Cerebellar cortex (tissue), 1 donor: ENCODE measurements around the gene FOXC2.
A peak's percentile ranks its signal among the peaks of the same experiment; 100 is the strongest.

Source experiments
- DNase-seq: peaks from one replicate; pipeline ENCODE4 v3.0.0-alpha.2; 2015; ENCODE audit warnings: low spot score

FOXC2 gene

DNA sequence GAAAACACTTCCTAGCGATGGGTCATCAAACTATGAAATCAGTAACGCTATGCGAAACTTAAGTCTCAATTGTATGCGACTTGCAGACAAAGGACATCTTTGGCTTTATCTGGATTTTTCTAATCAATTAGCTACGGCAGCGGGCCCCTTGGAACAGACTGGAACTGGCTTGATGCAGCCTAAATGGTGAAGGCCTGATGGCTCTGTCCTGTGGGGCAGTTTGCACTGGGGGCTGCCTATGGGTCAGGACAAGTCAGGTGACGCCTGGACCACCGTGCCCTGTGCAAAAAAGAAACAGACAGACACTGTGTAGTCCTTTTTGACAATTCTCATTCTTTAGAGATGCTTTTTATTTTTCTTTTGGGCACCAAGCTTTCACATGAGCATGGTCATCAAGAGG lies 33.6 kb upstream of the FOXC2 start:
- no peak for DNase-seq

DNA sequence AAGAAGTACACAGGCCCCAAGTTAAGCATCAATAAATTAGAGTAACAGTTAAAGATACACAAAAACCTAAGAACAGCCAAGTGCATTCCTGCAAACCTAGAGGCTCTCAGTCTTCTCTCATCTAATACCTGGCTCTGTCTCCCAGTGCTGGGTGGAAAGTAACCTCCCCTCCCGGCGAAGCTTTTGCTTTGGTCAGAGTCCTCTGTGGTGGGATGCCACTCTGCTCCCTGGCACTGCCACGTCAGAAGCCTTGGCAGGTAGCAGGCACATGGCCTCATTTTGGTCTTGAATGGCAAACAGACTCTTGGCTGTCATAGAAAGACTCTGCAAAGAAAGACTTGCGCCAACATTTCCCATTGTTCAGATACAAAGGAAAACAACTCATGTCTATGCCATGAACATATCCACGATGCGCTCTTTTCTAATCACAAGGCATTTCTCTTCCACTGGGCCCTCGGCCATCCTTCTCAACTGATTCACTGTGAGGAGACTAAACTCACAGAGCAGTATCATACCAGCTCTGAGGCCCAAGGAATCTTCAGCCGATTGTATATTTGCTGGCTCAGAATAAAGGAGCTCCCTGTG lies 32.8 kb upstream of the FOXC2 start:
- no peak for DNase-seq

GRCh38 chr16:86534779-86535615 lies 31.6 kb upstream of the FOXC2 start:
- DNase-seq: no peak

DNA sequence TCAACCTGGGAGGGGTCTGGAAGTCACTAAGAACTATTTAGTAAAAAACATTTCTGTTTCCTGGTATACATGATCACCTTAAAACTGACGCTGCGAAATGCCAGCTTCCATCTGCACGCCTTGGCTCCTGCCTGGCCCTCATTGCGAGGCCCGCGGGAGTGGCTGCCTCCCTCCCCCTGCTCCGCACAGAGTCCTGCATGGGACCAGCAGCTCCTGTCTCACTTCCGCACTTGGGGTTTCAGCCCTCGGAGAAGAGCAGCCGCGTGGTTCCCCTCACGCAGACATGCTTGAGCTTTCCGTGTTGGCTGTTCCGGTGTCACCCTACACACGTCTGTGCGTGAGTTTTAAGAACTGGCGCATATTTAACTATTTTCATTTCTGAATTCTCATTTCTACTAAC lies 30.0 kb upstream of the FOXC2 start:
- DNase-seq: no peak

- no peak for DNase-seq
Observed at GRCh38 chr16:86537486-86537885, 29.1 kb upstream of the FOXC2 start.

GRCh38 chr16:86538196-86538780 lies 28.3 kb upstream of the FOXC2 start:
- no peak for DNase-seq

GRCh38 chr16:86540894-86541293 lies 25.7 kb upstream of the FOXC2 start:
- no peak for DNase-seq

DNA sequence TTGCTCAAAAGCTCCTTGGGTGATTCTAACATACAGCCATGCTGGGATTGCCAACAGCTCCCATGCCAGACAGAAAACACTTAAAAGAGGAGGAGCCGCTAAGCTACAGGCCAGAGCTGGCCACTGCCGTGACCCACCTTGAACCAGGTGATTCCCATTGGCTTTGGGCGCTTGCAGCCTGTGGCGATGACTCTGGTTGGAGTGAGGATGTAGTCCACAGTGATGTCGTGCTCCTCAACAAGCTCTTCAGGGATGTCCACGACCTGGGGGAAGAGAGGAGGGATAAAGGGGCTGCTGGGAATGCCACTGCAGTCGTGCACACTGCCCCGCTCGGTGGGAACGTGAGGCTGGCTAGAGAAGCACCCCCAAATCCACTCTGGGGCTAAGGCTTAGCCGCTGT lies 25.1 kb upstream of the FOXC2 start:
- no peak for DNase-seq

- no peak for DNase-seq
Observed at GRCh38 chr16:86542756-86543750, 23.6 kb upstream of the FOXC2 start.

DNA sequence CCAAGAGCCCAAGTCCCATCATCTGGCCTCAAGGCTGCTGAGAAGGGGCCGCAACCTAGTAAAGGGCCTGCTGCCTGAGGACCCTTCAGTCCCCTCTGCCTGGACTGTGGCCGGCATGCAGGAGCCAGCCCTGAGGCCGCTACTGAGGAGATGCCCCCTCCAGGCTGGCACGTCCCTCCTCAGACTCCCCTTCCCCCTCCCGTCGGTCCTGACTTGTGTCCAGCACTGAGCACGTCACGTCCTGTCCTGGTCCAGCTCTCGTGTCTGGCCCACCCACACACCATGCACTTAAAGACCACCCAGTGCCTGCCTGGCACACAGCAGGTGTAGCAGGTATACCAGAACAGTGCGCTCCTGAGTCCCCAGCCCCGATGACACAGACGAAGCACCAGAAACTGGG lies 21.1 kb upstream of the FOXC2 start:
- DNase-seq: no peak

DNA sequence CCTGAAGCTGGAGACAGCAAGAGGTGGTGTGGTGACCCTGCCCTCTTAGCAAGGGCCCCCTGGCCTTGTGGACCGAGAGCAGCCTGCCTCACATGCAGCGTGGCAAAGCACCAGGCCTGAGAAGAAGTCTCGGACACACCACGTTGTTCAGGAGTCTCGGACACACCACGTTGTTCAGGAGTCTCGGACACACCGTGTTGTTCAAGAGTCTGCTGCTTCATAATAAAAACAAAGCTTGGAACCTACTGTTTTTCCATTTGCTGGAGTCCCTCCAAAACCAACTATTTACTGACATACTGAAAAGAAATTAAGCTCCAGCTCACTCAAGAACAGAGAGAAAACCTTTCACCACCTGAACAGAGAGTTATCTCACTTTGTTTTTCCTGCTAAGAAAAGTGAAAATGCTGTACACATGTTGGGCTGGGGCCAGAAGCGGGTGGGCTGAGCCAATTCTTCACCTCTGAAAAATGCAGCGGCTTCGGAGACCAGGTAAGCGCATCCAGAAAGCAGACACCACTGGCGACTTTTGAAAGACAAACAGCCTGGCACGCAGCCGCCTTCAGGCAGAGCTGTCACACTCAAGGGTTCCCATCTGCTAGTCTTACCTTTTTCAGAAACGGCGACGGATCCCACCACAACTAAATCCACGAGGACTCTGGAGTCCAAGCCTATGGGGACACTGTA lies 20.5 kb upstream of the FOXC2 start:
- no peak for DNase-seq

DNA sequence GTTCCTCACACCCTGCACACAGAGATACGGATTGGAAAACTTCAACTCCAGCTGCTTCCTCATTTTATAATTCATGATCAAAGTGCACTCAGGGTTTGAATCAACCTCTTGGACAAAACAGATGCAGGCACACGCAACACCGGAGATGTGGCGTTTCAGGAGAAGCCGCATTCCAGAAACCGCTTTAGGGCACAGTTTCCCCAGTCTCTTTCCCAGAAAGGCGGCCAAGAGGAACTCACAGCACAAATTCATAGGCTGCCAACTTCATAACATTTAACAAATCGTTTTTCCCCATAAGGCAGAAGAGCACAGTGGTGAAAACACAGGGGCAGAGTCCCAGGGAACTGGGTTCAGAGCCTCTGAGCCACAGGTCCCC lies 20.0 kb upstream of the FOXC2 start:
- no peak for DNase-seq

- no peak for DNase-seq
Observed at GRCh38 chr16:86547286-86547685, 19.3 kb upstream of the FOXC2 start.

DNA sequence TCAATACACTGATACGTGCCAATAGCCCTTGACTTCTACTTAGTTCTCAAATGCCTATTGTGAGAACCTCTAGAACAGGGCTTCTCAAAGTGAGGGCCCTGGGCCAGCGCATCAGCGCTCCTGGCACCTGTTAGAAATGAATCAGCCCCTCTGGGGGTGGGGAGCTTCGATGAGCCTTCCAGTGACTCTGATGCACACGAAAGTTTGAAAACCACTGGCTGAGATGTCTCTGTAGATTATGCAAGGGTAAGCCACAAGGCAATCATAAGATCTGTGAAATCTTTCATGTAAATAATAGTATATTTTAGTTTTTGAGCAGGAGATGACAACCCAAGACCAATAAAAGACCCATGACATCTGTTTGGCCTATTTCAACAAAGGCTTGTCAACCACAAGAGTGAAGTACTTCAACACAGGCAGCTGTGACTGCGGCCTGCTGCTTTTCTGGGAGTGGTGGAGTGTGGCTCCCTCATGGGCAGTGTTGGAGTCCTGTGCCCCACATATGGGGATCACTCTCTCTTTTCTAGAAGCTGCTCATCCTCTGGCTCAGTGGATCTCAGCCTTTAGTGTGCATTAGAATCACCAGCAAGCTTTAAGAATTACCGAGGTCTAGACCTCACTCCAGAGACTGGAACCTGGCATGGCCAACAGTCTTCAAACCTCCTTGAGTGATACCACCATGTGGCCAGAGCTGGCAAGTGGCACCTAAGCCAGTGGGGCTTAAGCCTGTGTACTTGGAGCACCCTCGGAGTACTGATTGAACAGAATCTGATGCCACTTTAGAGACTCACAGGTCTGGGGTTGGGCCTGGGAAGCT lies 17.3 kb upstream of the FOXC2 start:
- DNase-seq: no peak

- no peak for DNase-seq
Observed at GRCh38 chr16:86549893-86550190, 16.8 kb upstream of the FOXC2 start.

GRCh38 chr16:86550281-86550680 lies 16.3 kb upstream of the FOXC2 start:
- DNase-seq: no peak

- DNase-seq: no peak
Observed at GRCh38 chr16:86553356-86553755, 13.3 kb upstream of the FOXC2 start.

DNA sequence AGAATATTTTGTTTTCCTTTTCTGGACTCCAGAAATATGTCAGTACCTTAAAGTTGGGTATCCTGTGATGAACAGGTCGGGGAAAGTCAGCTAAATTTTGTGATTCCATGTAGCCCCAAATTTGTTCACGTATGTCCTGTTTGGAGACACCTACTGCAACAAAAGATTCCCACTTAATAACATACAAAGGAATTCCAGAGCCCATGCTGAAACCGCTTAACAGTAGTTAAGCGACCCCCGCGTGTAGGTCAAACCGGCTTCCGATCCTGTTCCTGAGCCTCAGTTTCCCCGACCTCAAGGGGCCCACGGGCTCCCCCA lies 12.1 kb upstream of the FOXC2 start:
- DNase-seq: no peak

GRCh38 chr16:86554917-86555703 lies 11.5 kb upstream of the FOXC2 start, which contains the start of gene MTHFSD:
Gene MTHFSD (minus strand): TSS chr16:86555235. CDS start chr16:86555184, 51 bp downstream.
- peak; percentile 84 for DNase-seq

GRCh38 chr16:86555704-86556075 lies 10.9 kb upstream of the FOXC2 start:
- DNase-seq: no peak
